WTC11 (cell line): Measurements from ENCODE around the gene TTLL10.

Experiments
- TCF7 ChIP-seq: sonication (generic); formaldehyde crosslinking; IDR thresholded peaks from 2 replicates; pipeline ENCODE4 v1.8.0; 2022; ENCODE audit warnings: mild to moderate bottlenecking, low read depth, missing genetic modification reagents, moderate library complexity
- TF ChIP-seq, protein P1 (sequence below): sonication (generic); formaldehyde crosslinking; IDR thresholded peaks from 2 replicates; pipeline ENCODE4 v1.8.0; 2022; ENCODE audit warnings: mild to moderate bottlenecking, missing genetic modification reagents
- TF ChIP-seq, protein P2 (sequence below): fragments of 200-600 bp; IDR thresholded peaks from 2 replicates; pipeline ENCODE4 v1.8.0; 2022; ENCODE audit warnings: antibody characterized with exemption

DNA sequence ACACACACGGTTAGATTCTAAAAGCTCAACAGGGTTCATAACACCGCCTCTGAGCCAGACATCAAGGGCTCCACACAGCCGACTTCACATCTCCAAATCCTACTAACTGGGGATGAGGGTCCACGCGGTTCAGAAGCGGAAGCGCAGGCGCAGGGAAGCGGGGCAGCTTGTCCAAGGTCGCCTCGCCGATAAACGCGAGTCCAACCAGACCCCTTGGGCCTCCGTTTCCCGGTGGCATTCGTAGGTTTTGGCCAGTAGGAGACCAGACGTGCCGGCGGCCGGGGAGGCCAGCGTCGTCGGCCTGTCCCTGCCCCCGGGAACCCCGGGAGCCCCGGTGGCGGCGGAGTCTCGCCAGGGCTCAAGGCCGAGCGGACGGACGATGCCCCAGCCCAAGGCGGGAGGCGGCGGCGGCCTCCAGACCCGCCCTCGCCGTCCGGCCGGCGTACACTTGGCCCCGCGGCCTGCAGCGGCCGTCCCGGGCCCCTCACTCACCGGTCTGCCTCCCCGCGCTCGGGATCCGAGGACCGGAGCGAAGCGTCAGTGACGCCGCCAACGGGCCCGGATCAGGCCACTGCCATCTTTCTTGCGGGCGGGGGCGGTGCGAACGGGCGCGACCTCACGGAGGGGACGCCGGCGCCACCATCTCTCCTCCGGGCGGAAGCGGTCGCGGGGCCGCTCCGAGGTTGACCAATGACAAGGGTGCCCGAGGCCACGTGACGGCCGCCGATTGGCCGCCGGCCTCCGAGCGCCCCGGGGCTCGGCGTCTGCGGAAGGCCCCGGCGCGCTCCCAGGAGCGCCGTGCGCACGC, 57.9 kb downstream of the TTLL10 start, which contains the start of gene SDF4:
- TF ChIP-seq, protein P1, sequence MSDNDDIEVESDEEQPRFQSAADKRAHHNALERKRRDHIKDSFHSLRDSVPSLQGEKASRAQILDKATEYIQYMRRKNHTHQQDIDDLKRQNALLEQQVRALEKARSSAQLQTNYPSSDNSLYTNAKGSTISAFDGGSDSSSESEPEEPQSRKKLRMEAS (CRISPR knock-in tag) = 0 out of 2 replicates have a peak, but pooled peaks have one; percentile 51
- TF ChIP-seq, protein P2, sequence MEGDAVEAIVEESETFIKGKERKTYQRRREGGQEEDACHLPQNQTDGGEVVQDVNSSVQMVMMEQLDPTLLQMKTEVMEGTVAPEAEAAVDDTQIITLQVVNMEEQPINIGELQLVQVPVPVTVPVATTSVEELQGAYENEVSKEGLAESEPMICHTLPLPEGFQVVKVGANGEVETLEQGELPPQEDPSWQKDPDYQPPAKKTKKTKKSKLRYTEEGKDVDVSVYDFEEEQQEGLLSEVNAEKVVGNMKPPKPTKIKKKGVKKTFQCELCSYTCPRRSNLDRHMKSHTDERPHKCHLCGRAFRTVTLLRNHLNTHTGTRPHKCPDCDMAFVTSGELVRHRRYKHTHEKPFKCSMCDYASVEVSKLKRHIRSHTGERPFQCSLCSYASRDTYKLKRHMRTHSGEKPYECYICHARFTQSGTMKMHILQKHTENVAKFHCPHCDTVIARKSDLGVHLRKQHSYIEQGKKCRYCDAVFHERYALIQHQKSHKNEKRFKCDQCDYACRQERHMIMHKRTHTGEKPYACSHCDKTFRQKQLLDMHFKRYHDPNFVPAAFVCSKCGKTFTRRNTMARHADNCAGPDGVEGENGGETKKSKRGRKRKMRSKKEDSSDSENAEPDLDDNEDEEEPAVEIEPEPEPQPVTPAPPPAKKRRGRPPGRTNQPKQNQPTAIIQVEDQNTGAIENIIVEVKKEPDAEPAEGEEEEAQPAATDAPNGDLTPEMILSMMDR = no peak
- no peak; the same call in 1 of the 2 replicates for TF ChIP-seq TCF7 (CRISPR knock-in tag)
